ENCODE data around the gene SLC9A9. TPM values are rescaled to one million over a fixed set of nuclear protein-coding genes. Genes with fewer than 3 reads are reported as not detected.
A peak's percentile ranks its signal among the peaks of the same experiment; 100 is the strongest.

The SLC9A9 gene
- total and polyA plus RNA-seq, 9 of the 15 experiments (the other 6 are each of a cell fraction or from before 2014, with no cell fraction given), result 0.03 to 0.13 TPM; not detected in 7

DNA sequence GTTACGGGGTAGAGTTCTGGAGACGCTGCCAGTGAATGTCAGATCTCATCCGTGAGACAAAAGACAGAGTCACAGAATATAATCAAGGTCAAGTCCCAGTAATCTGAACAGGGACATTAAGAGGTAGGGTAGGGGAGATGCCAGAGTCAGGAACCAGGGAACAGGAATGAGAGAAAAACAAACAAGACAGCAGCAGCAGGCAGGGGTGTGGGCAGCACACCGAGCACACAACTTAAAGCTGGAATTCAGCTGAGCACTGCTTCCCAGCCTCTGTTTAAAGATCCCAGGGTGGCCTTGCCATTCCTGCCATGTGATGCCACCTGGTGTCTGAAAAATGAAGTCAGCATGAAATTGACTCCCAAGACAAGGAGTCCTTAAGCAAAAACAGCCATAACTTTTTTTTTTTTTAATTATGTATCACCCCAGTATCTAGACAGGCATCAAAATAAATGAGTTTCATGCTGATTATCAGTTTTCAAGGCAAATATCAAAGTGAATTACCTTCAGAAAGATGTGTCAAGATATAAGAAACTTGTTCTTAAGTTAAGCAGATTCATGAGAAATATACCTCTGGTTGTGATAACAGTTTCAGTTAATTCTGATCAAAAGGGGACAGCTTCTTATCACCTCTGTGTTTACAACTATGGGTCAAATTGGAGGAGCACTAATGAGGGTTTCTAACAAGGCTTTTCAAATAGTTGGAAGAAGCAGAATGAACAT, 203.7 kb downstream of the SLC9A9 start (continued):
- TF ChIP-seq, protein P1, sequence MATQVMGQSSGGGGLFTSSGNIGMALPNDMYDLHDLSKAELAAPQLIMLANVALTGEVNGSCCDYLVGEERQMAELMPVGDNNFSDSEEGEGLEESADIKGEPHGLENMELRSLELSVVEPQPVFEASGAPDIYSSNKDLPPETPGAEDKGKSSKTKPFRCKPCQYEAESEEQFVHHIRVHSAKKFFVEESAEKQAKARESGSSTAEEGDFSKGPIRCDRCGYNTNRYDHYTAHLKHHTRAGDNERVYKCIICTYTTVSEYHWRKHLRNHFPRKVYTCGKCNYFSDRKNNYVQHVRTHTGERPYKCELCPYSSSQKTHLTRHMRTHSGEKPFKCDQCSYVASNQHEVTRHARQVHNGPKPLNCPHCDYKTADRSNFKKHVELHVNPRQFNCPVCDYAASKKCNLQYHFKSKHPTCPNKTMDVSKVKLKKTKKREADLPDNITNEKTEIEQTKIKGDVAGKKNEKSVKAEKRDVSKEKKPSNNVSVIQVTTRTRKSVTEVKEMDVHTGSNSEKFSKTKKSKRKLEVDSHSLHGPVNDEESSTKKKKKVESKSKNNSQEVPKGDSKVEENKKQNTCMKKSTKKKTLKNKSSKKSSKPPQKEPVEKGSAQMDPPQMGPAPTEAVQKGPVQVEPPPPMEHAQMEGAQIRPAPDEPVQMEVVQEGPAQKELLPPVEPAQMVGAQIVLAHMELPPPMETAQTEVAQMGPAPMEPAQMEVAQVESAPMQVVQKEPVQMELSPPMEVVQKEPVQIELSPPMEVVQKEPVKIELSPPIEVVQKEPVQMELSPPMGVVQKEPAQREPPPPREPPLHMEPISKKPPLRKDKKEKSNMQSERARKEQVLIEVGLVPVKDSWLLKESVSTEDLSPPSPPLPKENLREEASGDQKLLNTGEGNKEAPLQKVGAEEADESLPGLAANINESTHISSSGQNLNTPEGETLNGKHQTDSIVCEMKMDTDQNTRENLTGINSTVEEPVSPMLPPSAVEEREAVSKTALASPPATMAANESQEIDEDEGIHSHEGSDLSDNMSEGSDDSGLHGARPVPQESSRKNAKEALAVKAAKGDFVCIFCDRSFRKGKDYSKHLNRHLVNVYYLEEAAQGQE (IDR thresholded peaks at IDR 0.05; ENCODE audit: borderline replicate concordance), result peak; percentile 67; the same call in 1 of the 2 replicates
- TF ChIP-seq, protein P1 (CRISPR knock-in tag; IDR thresholded peaks at IDR 0.05; ENCODE audit: low read depth), result no peak
- TF ChIP-seq CBFA2T2 (conservative IDR thresholded peaks at IDR 0.05) (no peak), U2AF1 (optimal IDR thresholded peaks at IDR 0.05; ENCODE audit: low read depth, low read length) (no peak), CBX8 (IDR thresholded peaks at IDR 0.05; ENCODE audit: borderline replicate concordance, extremely low read depth, low read depth, low read length, poor library complexity, severe bottlenecking) (no peak), SMC3 (conservative IDR thresholded peaks at IDR 0.05; ENCODE audit: insufficient read depth, low read depth, low read length) (peak; percentile 43; the same call in 1 of the 2 replicates), ZNF253 (CRISPR knock-in tag; conservative IDR thresholded peaks at IDR 0.05) (no peak), TCFL5 (CRISPR knock-in tag; conservative IDR thresholded peaks at IDR 0.05) (no peak), RBM22 (IDR thresholded peaks at IDR 0.05; ENCODE audit: low read depth, low read length, poor library complexity, severe bottlenecking) (no peak)
- TF ChIP-seq, protein P2, sequence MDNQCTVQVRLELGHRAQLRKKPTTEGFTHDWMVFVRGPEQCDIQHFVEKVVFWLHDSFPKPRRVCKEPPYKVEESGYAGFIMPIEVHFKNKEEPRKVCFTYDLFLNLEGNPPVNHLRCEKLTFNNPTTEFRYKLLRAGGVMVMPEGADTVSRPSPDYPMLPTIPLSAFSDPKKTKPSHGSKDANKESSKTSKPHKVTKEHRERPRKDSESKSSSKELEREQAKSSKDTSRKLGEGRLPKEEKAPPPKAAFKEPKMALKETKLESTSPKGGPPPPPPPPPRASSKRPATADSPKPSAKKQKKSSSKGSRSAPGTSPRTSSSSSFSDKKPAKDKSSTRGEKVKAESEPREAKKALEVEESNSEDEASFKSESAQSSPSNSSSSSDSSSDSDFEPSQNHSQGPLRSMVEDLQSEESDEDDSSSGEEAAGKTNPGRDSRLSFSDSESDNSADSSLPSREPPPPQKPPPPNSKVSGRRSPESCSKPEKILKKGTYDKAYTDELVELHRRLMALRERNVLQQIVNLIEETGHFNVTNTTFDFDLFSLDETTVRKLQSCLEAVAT (IDR thresholded peaks at IDR 0.05), result no peak
- TF ChIP-seq, protein P3, sequence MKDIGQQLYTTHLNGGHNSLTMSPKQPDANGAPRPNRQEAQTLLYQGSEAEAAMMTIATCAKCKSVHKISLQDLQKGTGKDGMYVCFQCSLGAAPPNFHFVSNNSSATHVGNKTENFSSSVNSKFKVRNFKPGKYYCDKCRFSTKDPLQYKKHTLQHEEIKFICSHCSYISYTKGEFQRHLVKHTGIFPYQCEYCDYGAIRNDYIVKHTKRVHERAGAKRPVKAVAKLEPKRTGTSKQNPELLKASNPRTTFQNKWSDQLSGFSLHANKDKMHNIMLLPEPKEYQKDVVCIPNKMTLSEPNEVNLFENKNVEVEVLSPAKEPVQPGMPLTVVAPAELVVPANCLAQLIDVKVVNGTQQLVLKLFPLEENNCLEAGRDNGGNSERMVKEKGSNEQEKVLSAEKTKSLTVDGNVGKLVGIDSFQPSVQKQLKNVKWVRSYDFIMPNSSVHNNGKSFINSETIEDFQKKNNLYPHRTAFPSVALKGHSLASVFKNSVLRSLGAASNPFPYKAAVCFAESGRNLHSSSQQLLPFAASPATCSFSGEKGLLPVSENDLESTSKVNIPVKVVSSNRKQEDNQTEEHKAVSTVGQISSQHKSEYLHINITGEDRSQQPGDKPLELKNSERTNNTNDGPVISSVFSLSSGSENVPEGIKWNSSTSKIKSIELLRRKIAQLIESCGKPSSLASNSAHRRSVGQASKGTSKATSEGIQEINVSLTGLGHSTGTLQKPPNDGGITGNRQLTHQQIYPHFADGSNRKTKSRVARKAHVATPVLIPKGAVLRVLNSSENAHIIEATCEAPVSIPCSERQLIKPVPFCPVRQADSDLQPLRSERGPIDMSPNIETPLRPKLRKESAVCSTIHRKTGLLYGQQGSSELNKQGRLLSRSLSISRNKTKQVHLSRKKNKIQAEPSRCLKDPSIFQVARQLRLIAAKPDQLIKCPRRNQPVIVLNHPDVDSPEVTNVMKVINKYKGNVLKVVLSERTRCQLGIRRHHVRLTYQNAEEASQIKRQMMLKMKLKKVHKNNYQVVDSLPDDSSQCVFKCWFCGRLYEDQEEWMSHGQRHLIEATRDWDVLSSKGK (CRISPR knock-in tag; IDR thresholded peaks at IDR 0.05), result no peak
- TF ChIP-seq, protein P4, sequence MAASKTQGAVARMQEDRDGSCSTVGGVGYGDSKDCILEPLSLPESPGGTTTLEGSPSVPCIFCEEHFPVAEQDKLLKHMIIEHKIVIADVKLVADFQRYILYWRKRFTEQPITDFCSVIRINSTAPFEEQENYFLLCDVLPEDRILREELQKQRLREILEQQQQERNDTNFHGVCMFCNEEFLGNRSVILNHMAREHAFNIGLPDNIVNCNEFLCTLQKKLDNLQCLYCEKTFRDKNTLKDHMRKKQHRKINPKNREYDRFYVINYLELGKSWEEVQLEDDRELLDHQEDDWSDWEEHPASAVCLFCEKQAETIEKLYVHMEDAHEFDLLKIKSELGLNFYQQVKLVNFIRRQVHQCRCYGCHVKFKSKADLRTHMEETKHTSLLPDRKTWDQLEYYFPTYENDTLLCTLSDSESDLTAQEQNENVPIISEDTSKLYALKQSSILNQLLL (CRISPR knock-in tag; IDR thresholded peaks at IDR 0.05; ENCODE audit: borderline replicate concordance), result no peak
